MM.1S (cell line): Measurements from ENCODE around the gene ZNF609.

Source experiments
- DNase-seq: peaks from one replicate; pipeline ENCODE4 v3.0.0-alpha.2; 2015
- H2AFZ ChIP-seq: fragments of 300-600 bp; sonication (generic); 2 replicates; pipeline ENCODE4 v1.6.0; 2016; ENCODE audit warnings: antibody characterized with exemption, low read length
- H3F3A ChIP-seq: fragments of 300-600 bp; sonication (generic); 2 replicates; pipeline ENCODE4 v1.6.1; 2016; ENCODE audit warnings: mild to moderate bottlenecking, antibody characterized with exemption, low read length, moderate library complexity, mixed read lengths; ENCODE audit not compliant: insufficient read depth
- H3K27ac ChIP-seq: fragments of 300-600 bp; sonication (generic); 2 replicates; pipeline ENCODE4 v1.5.1; 2016; ENCODE audit warnings: mild to moderate bottlenecking, low read length
- H3K27me3 ChIP-seq: fragments of 300-600 bp; sonication (generic); replicated peaks from 2 replicates; pipeline ENCODE4 v1.6.0; 2016; ENCODE audit warnings: low read length; ENCODE audit not compliant: insufficient read depth
- H3K36me3 ChIP-seq: fragments of 300-600 bp; sonication (generic); replicated peaks from 2 replicates; pipeline ENCODE4 v1.6.1; 2016; ENCODE audit warnings: mild to moderate bottlenecking, low read length, mixed read lengths; ENCODE audit not compliant: insufficient read depth
- H3K4me1 ChIP-seq: fragments of 300-600 bp; sonication (generic); 2 replicates; pipeline ENCODE4 v1.6.1; 2016; ENCODE audit warnings: low read length, mixed read lengths
- H3K4me2 ChIP-seq: fragments of 300-600 bp; sonication (generic); 2 replicates; pipeline ENCODE4 v1.6.0; 2016; ENCODE audit warnings: low read depth, low read length
- H3K4me3 ChIP-seq: fragments of 300-600 bp; sonication (generic); 2 replicates; pipeline ENCODE4 v1.5.1; 2016; ENCODE audit warnings: low read length, mixed read lengths
- H3K79me2 ChIP-seq: fragments of 300-600 bp; sonication (generic); 2 replicates; pipeline ENCODE4 v1.6.1; 2016; ENCODE audit warnings: mixed run types, low read length, mixed read lengths
- H3K9ac ChIP-seq: fragments of 300-600 bp; sonication (generic); 2 replicates; pipeline ENCODE4 v1.6.1; 2016; ENCODE audit warnings: low read length, mixed read lengths
- H3K9me2 ChIP-seq: fragments of 300-600 bp; sonication (generic); replicated peaks from 2 replicates; pipeline ENCODE4 v1.6.1; 2016; ENCODE audit warnings: mild to moderate bottlenecking, low read length, mixed read lengths; ENCODE audit not compliant: insufficient read depth
- H3K9me3 ChIP-seq: fragments of 300-600 bp; sonication (generic); replicated peaks from 2 replicates; pipeline ENCODE4 v1.6.1; 2016; ENCODE audit warnings: mild to moderate bottlenecking, low read length, mixed read lengths; ENCODE audit not compliant: insufficient read depth
- H4K20me1 ChIP-seq: fragments of 300-600 bp; sonication (generic); 2 replicates; pipeline ENCODE4 v1.6.1; 2016; ENCODE audit warnings: mild to moderate bottlenecking, low read length, moderate library complexity, mixed read lengths; ENCODE audit not compliant: insufficient read depth
- EZH2 ChIP-seq: fragments of 300-600 bp; sonication (generic); optimal IDR thresholded peaks from 2 replicates; pipeline ENCODE3; 2017; ENCODE audit warnings: low read depth, mild to moderate bottlenecking, antibody characterized with exemption, low read length, mixed read lengths
- EZH2phosphoT487 ChIP-seq: fragments of 300-600 bp; sonication (generic); IDR thresholded peaks from 2 replicates; pipeline ENCODE4 v1.6.1; 2018; ENCODE audit warnings: antibody characterized with exemption, low read length
- TF ChIP-seq, protein P1 (sequence below): fragments of 300-600 bp; sonication (generic); IDR thresholded peaks from 2 replicates; pipeline ENCODE4 v1.5.1; 2016; ENCODE audit warnings: antibody characterized with exemption, low read length, mixed read lengths

The ZNF609 gene

GRCh38 chr15:64460724-64461720 is 644 bp downstream of the ZNF609 start:
- peaks cover 19% of the 10 kb centered on the region for H3F3A ChIP-seq
- H3K9ac ChIP-seq = peak overlapping the region; percentile 61; the same call in 1 of the 2 replicates
- peak overlapping the region; percentile 10 for H2AFZ ChIP-seq
- H3K27ac ChIP-seq = peak overlapping the region; percentile 34; the same call in 1 of the 2 replicates
- peaks cover 42% of the 10 kb centered on the region for H3K79me2 ChIP-seq
- no peaks in the 10 kb centered on the region for H4K20me1 ChIP-seq
- H3K27me3 ChIP-seq = no peaks in the 10 kb centered on the region
- H3K9me2 ChIP-seq = no peaks in the 10 kb centered on the region
- H3K9me3 ChIP-seq = no peaks in the 10 kb centered on the region
- H3K36me3 ChIP-seq = no peaks in the 10 kb centered on the region
- peak; percentile 49 for DNase-seq
- H3K4me2 ChIP-seq = peak overlapping the region; percentile 94
- TF ChIP-seq EZH2 (no peak), EZH2phosphoT487 (no peak)
- TF ChIP-seq, protein P1, sequence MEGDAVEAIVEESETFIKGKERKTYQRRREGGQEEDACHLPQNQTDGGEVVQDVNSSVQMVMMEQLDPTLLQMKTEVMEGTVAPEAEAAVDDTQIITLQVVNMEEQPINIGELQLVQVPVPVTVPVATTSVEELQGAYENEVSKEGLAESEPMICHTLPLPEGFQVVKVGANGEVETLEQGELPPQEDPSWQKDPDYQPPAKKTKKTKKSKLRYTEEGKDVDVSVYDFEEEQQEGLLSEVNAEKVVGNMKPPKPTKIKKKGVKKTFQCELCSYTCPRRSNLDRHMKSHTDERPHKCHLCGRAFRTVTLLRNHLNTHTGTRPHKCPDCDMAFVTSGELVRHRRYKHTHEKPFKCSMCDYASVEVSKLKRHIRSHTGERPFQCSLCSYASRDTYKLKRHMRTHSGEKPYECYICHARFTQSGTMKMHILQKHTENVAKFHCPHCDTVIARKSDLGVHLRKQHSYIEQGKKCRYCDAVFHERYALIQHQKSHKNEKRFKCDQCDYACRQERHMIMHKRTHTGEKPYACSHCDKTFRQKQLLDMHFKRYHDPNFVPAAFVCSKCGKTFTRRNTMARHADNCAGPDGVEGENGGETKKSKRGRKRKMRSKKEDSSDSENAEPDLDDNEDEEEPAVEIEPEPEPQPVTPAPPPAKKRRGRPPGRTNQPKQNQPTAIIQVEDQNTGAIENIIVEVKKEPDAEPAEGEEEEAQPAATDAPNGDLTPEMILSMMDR = no peak
- H3K4me3 ChIP-seq = peak overlapping the region; percentile 81
- H3K4me1 ChIP-seq = peaks cover 33% of the 10 kb centered on the region

DNA sequence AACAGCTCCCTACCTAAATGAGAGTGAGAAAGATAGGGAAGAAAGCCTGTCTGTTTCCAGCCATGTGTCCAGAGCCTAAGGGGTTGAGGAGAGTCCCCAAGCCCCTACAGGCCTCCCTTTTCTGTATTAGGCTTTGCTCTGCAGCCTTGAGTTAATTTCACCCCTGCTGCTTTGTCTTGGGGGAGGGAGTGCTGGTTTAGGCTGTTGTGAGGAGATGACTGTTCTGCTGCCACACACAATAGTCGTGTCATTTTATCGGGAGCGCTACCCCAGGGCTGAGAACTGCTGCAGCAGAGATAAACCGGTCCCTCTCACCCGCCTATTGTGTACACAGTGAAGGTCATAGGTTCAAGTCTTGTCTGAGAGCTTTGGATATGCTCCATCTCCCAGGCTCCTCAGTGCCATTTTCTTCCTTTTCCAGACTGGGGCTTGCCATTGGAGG is 1.4 kb downstream of the ZNF609 start:
- peak overlapping the region; percentile 81 for H3K4me3 ChIP-seq
- H3K4me1 ChIP-seq = peaks cover 33% of the 10 kb centered on the region

GRCh38 chr15:64462492-64462891 is 2.1 kb downstream of the ZNF609 start:
- H4K20me1 ChIP-seq = no peaks in the 10 kb centered on the region
- peak overlapping the region; percentile 94 for H3K4me2 ChIP-seq
- no peaks in the 10 kb centered on the region for H3K36me3 ChIP-seq

More for the DNA sequence above, 1.4 kb downstream of the ZNF609 start:
- Histone ChIP-seq H4K20me1 (no peaks in the 10 kb centered on the region), H3K9me2 (no peaks in the 10 kb centered on the region), H3K9me3 (no peaks in the 10 kb centered on the region), H3K27ac (peak overlapping the region; percentile 34; the same call in 1 of the 2 replicates), H3K36me3 (no peaks in the 10 kb centered on the region), H3K9ac (peak overlapping the region; percentile 61; the same call in 1 of the 2 replicates), H3F3A (peaks cover 19% of the 10 kb centered on the region), H3K4me2 (peak overlapping the region; percentile 94), H3K27me3 (no peaks in the 10 kb centered on the region), H3K79me2 (peaks cover 49% of the 10 kb centered on the region), H2AFZ (peak overlapping the region; percentile 10)
- no peak for TF ChIP-seq EZH2
- TF ChIP-seq EZH2phosphoT487 = no peak
- TF ChIP-seq, protein P1 = no peak
- DNase-seq = no peak

More at GRCh38 chr15:64462492-64462891, 2.1 kb downstream of the ZNF609 start:
- Histone ChIP-seq H3K9ac (no peak overlapping the region), H3K79me2 (peaks cover 57% of the 10 kb centered on the region), H3K27me3 (no peaks in the 10 kb centered on the region), H3K9me3 (no peaks in the 10 kb centered on the region), H2AFZ (no peak overlapping the region), H3K4me1 (peaks cover 33% of the 10 kb centered on the region), H3K4me3 (no peak overlapping the region), H3K9me2 (no peaks in the 10 kb centered on the region), H3F3A (peaks cover 19% of the 10 kb centered on the region), H3K27ac (no peak overlapping the region)
- no peak for TF ChIP-seq EZH2
- no peak for TF ChIP-seq EZH2phosphoT487
- no peak for DNase-seq
